Measurements from ENCODE around the gene SHB. TPM values are rescaled to one million over a fixed set of nuclear protein-coding genes. Genes with fewer than 3 reads are reported as not detected.

The SHB gene
- total RNA-seq, 1 experiment from 2014 or later = 20.7 TPM

DNA sequence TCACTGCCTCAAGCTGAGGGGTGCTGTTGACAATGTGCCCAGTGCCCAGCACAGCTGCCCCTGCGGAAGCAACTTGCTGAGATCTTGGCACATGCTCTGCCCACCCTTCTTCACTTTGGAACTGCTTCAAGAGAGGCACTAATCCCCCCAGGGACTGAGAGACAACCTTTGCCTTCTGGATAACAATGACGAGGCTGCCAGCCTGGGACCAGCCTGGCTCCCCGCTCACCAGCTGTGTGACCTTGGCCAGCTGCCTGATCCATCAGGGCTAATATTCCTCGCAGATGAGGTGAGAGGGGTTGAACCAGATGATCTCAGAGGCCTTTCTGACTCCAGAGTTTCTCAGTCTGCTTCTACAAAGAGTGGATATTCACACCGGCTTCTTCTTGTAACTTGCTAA lies 81.0 kb downstream of the SHB start:
- DNase-seq (ENCODE audit: low spot score) = peak; percentile 70
- no TSS peak for BruUV-seq (replicated peaks)
- intact Hi-C loops (cut with micrococcal nuclease; ENCODE audit: unreplicated experiment) = no loop called here
- H3K4me1 ChIP-seq (ENCODE audit: insufficient read depth, low read length, poor library complexity, severe bottlenecking) = peaks cover 66% of the 10 kb centered on the region
- H3K4me3 ChIP-seq (ENCODE audit: low read depth, low read length, poor library complexity, severe bottlenecking) = no peak overlapping the region
- TF ChIP-seq, protein P1, sequence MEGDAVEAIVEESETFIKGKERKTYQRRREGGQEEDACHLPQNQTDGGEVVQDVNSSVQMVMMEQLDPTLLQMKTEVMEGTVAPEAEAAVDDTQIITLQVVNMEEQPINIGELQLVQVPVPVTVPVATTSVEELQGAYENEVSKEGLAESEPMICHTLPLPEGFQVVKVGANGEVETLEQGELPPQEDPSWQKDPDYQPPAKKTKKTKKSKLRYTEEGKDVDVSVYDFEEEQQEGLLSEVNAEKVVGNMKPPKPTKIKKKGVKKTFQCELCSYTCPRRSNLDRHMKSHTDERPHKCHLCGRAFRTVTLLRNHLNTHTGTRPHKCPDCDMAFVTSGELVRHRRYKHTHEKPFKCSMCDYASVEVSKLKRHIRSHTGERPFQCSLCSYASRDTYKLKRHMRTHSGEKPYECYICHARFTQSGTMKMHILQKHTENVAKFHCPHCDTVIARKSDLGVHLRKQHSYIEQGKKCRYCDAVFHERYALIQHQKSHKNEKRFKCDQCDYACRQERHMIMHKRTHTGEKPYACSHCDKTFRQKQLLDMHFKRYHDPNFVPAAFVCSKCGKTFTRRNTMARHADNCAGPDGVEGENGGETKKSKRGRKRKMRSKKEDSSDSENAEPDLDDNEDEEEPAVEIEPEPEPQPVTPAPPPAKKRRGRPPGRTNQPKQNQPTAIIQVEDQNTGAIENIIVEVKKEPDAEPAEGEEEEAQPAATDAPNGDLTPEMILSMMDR (conservative IDR thresholded peaks at IDR 0.05; ENCODE audit: low read depth, low read length) = no peak
- no peak for TF ChIP-seq EZH2 (IDR thresholded peaks at IDR 0.05; ENCODE audit: borderline replicate concordance, low read depth, low read length, poor library complexity, severe bottlenecking)
- ChIA-PET CTCF (no interaction called here), POLR2A (ENCODE audit: low non-redundant PET) (interaction anchor here (0.5 kb wide), 1 partner anchor 1045 kb away, joined by 3 read pairs; no protein-coding TSS in a partner anchor)
- H3K9me3 ChIP-seq (ENCODE audit: low read depth, low read length, poor library complexity, severe bottlenecking) = no peaks in the 10 kb centered on the region
- H3K27ac ChIP-seq (ENCODE audit: low read depth, low read length, poor library complexity, severe bottlenecking) = peak overlapping the region; percentile 67
- no peaks in the 10 kb centered on the region for H3K36me3 ChIP-seq (ENCODE audit: insufficient read depth, low read length, poor library complexity, severe bottlenecking)
- H3K27me3 ChIP-seq (replicated peaks; ENCODE audit: insufficient read depth, low read depth, low read length, poor library complexity) = no peaks in the 10 kb centered on the region

DNA sequence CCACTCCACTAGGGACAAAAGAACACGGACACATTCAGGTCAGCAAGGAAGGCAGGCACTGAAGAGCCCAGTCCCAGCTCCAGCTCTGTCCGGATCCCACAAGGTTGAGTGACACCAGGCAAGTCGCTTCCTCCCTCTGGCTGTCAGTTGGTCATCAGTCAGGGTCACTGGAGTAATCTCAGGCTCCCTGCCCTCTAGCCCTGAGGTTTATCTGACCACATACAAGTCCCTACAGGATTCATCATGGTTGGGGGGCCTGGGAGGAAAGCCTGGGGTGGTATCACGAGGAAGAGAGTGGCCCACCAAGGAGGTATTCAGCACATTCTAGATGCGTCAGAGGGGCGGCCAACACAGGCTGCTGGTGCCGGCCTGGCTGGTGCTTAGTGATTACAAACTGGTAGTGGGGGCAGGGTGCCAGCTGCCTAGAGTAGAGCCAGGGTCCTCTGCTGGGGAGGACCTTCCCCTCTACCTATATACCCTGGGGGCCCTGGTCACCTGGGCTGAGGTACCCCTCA lies 81.5 kb downstream of the SHB start:
- no peaks in the 10 kb centered on the region for H3K36me3 ChIP-seq (ENCODE audit: insufficient read depth, low read length, poor library complexity, severe bottlenecking)
- POLR2A ChIA-PET (ENCODE audit: low non-redundant PET) = no interaction called here
- H3K4me3 ChIP-seq (ENCODE audit: low read depth, low read length, poor library complexity, severe bottlenecking) = no peak overlapping the region
- no TSS peak for BruUV-seq (replicated peaks)
- peaks cover 66% of the 10 kb centered on the region for H3K4me1 ChIP-seq (ENCODE audit: insufficient read depth, low read length, poor library complexity, severe bottlenecking)
- TF ChIP-seq, protein P1 (conservative IDR thresholded peaks at IDR 0.05; ENCODE audit: low read depth, low read length) = no peak
- no peak for TF ChIP-seq EZH2 (IDR thresholded peaks at IDR 0.05; ENCODE audit: borderline replicate concordance, low read depth, low read length, poor library complexity, severe bottlenecking)
- CTCF ChIA-PET = no interaction called here
- intact Hi-C loops (cut with micrococcal nuclease; ENCODE audit: unreplicated experiment) = no loop called here
- peak overlapping the region; percentile 67 for H3K27ac ChIP-seq (ENCODE audit: low read depth, low read length, poor library complexity, severe bottlenecking)
- H3K27me3 ChIP-seq (replicated peaks; ENCODE audit: insufficient read depth, low read depth, low read length, poor library complexity) = no peaks in the 10 kb centered on the region
- no peak for DNase-seq (ENCODE audit: low spot score)
- no peaks in the 10 kb centered on the region for H3K9me3 ChIP-seq (ENCODE audit: low read depth, low read length, poor library complexity, severe bottlenecking)

DNA sequence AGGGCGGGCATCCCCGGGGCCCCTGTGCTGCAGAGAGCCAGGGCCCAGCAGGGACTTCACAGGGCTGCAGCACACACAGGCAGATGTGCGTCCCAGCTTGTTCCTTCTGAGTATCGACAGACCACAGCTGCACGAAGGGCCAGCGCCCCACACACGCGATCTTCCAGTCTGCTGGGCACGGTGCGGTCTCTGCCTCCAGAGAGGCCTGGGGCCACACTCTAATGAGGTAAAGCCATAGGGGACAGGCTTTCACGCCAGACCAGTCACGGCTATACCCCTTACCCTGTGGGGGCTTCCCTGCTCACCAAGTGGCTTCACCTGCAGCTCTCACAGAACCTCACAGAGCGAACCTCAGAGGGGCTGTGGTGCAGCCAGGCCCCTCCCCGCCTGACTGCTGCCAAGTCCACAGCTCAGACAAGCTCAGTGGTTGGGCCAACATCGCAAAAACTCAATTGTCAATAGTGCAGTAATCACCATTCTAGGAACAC lies 82.2 kb downstream of the SHB start:
- H3K4me3 ChIP-seq (ENCODE audit: low read depth, low read length, poor library complexity, severe bottlenecking) = no peak overlapping the region
- no peaks in the 10 kb centered on the region for H3K27me3 ChIP-seq (replicated peaks; ENCODE audit: insufficient read depth, low read depth, low read length, poor library complexity)
- no peak for DNase-seq (ENCODE audit: low spot score)
- intact Hi-C loops (cut with micrococcal nuclease; ENCODE audit: unreplicated experiment) = no loop called here
- no peaks in the 10 kb centered on the region for H3K36me3 ChIP-seq (ENCODE audit: insufficient read depth, low read length, poor library complexity, severe bottlenecking)
- H3K9me3 ChIP-seq (ENCODE audit: low read depth, low read length, poor library complexity, severe bottlenecking) = no peaks in the 10 kb centered on the region
- POLR2A ChIA-PET (ENCODE audit: low non-redundant PET) = no interaction called here
- peaks cover 66% of the 10 kb centered on the region for H3K4me1 ChIP-seq (ENCODE audit: insufficient read depth, low read length, poor library complexity, severe bottlenecking)
- no TSS peak for BruUV-seq (replicated peaks)
- CTCF ChIA-PET = no interaction called here
- TF ChIP-seq EZH2 (IDR thresholded peaks at IDR 0.05; ENCODE audit: borderline replicate concordance, low read depth, low read length, poor library complexity, severe bottlenecking) = no peak
- TF ChIP-seq, protein P1 (conservative IDR thresholded peaks at IDR 0.05; ENCODE audit: low read depth, low read length) = no peak
- H3K27ac ChIP-seq (ENCODE audit: low read depth, low read length, poor library complexity, severe bottlenecking) = peak overlapping the region; percentile 87

Data from A673 (cell line).